Coronary artery (tissue), 2 donors: ENCODE results near the gene PLA2G1B.

Experiments used
- DNase-seq: peaks from one replicate; pipeline ENCODE4 v3.0.0-alpha.2; 2017; ENCODE audit warnings: low spot score
- H3K27ac ChIP-seq, 2 donors: fragments of 200-600 bp; sonication (generic); one replicate each; pipeline ENCODE4 v1.5.1; 2016 to 2019
- H3K4me3 ChIP-seq: fragments of 200-600 bp; sonication (generic); 2 replicates; pipeline ENCODE4 v1.5.1; 2016; ENCODE audit warnings: mild to moderate bottlenecking, moderate library complexity
- TF ChIP-seq, protein P1 (sequence below): fragments of 200-600 bp; sonication (generic); IDR thresholded peaks from one replicate; pipeline ENCODE4 v1.5.1; 2019; ENCODE audit warnings: antibody characterized with exemption

PLA2G1B gene

DNA sequence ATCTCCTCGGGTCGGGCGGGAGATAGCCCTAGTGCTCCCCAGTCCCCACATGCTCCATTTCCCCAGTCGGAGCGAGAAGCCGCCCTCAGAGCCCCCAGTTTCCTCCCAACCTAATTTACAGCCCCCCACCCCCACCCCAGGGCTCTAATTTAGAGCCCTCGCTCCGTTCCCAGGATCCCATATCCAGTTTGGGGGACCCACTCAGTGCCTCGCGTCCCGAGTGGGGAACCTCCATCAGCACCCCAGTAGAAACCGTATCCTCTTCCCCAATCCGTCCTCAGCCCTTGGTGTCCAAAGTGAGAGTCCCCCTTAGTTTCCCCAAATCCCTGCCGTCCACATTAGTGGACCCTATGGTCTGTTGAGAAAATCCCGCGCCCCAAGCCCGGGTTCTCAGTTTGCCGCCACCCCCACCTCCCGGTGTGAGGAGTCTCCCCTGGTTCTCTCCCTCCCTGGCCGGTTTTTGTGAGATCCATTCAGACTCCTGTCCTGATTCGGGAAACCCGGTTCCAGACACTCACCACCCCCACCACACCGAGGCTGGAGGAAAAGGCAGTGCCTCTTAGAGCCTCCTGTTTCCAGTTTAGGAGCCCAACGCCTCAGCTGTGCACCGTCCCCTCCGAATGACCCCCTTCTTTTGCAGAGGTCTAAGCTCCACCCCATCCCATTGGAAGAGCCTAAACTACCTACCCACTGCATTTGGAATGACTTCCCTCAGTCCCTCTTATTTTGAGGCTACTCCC lies 42.2 kb upstream of the PLA2G1B start:
- peak overlapping the region; percentile 72 for H3K4me3 ChIP-seq
- DNase-seq, result no peak
- H3K27ac ChIP-seq, result no peak overlapping the region
- TF ChIP-seq, protein P1, sequence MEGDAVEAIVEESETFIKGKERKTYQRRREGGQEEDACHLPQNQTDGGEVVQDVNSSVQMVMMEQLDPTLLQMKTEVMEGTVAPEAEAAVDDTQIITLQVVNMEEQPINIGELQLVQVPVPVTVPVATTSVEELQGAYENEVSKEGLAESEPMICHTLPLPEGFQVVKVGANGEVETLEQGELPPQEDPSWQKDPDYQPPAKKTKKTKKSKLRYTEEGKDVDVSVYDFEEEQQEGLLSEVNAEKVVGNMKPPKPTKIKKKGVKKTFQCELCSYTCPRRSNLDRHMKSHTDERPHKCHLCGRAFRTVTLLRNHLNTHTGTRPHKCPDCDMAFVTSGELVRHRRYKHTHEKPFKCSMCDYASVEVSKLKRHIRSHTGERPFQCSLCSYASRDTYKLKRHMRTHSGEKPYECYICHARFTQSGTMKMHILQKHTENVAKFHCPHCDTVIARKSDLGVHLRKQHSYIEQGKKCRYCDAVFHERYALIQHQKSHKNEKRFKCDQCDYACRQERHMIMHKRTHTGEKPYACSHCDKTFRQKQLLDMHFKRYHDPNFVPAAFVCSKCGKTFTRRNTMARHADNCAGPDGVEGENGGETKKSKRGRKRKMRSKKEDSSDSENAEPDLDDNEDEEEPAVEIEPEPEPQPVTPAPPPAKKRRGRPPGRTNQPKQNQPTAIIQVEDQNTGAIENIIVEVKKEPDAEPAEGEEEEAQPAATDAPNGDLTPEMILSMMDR, result no peak

DNA sequence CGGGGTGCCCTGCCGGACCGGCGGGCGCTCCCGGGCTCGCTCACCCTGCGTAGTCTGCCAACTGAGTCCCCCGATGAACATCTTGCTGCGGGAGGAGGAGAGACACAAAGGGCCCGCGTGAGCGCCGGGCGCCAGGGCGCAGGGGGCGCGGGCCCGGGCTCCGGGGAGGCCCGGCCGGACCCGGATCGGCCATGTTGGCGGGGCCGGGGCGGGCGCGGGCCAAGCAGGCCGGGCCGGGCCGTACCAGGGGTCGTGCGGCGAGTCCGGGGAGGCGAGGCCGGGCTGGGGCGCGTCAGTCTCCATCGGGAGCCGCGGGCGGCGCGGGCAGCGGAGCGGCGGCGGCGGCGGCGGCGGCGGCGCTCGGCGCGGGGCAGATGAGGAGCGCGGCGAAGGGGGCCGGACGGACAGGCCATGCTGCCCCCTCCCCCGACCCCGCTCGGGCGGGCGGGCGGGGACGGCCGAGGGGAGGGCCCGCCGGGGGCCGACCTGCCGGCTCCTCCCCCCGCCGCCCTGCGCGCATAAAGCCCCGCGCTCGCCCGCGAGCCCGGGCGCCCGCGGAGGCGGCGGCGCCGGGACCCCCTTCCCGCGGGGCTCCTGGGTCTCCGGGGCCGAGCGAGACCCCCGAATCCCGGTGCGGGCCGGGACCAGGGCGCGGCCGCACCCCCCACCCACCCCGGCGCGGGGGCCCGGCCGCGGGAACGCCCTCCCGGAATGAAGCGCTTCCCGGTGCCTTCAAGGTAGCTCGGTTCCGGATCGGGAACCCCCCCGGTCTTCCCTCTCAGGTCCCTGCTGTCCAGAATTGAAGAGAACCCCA lies 41.4 kb upstream of the PLA2G1B start, which contains the start of gene MSI1:
MSI1 (minus strand) TSS at position 376 of the 814 bp plus-strand sequence; CDS start at position 303, 73 bp downstream.
- no peak for DNase-seq
- Histone ChIP-seq H3K27ac (no peak within 1 kb of the TSS), H3K4me3 (peak within 1 kb of the TSS; percentile 72)
- TF ChIP-seq, protein P1, result no peak

DNA sequence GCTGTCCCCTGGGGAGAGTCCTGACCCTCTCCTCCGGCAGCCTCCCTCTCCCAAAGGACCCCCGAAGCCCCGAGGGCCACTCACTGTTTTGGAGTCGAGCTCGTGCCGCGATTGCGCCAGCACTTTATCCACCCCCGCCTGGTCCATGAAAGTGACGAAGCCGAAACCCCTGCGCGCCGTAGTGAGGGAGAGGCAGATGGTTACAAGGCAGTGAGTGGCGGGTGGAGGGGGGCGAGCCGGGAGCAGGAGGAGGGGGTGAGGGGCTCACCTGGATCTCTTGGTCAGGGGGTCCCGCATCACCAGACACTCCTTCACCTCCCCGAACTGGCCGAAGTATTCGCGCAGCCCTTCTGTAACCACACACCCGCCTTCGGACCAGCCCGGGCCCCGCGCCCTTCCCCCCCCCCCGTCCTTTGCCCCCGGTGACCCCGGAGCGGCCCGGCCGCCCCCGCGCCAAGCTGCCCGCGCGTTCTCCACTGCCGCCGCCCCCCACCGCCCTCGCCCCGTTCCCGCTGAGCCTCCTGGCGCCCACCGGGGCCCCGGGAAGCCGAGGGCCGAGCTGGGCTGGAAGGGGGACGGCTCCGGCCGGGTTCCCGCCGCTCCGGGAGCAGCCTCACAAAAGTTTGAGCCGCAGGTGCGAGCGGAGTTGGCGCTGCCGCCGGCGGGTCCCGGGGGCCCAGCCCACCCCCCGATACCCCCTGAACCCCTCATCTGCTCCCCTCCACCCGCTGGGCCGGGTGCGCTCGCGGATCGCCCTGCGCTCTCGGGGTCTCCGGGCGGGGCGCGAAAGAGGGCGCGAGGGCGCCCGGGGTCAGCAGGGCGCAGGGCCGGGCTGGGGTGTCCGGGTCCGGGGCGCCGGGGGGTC lies 40.6 kb upstream of the PLA2G1B start:
- Histone ChIP-seq H3K4me3 (peak overlapping the region; percentile 72), H3K27ac (no peak overlapping the region)
- TF ChIP-seq, protein P1, result no peak
- no peak for DNase-seq

DNA sequence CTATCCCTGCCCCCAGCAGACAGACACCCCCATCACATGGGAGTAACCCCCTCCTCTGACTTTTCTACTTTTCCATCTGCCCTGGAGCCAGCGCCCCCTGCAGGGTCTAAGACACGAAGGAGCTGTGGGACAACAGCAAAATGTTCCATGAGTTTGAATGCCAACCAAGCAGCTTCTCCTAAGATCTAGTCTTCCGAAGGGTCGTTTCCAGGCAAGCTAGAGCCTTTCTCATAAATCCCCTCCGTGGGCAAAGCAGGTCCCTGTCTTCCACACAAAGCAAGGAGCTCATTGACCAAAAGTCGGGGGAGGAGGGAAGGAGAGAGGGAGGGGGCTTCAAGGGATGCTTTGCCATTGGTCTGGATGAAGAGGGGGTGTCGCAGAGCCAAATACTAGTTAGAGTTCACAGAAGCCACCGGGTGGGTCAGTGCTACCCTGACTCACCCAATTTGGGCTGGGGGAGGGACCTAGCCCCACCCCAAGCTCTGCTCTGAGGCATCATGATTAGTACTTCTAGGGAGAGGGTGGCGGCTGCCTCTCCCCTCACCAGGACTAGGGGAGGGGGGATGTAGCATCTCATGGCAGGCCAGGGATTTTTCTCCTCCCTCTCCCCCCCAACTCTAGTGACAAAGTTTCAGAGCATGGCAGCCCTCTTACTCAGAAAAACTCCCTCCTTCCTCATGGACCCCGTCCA lies 39.8 kb upstream of the PLA2G1B start:
- H3K27ac ChIP-seq, result no peak overlapping the region
- TF ChIP-seq, protein P1, result no peak

DNA sequence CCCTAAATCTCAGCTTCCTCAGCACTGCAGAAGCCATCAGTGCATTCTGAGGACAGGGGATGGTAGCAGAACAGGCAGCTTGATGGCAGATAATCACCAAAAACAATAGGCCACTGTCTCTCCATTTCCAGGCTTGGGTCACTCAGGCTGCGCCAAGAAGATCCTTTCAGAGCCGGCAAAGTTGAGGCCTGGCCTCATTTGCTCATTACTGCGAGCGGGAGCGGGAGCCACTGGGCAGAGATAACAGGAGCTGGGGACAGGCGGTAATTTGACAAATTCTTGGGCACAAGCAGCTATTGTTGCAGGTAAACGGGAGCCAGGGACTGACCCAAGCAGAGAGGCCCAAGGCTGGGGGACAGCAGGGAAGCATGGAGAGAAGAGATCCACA lies 39.3 kb upstream of the PLA2G1B start:
- DNase-seq, result no peak

More for the DNA sequence above, 39.8 kb upstream of the PLA2G1B start:
- DNase-seq, result no peak
- H3K4me3 ChIP-seq, result peak overlapping the region; percentile 72

DNA sequence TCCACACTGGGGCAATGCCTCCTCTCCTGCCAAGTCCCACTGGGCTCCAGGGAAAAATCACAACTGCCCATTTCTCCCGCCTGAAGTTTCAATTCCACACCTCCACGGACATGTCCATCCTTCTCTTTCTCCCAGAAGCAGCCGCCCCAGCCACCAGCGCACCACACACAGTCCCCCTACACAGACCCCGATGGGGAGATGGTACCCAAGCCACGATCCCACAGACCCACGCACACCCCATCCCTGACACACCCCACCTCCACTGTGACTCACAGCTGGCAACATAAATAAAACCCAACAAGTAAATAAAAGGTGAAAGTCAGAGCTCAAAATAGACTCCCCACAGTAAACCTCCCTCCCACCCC lies 38.7 kb upstream of the PLA2G1B start:
- TF ChIP-seq, protein P1, result no peak
- Histone ChIP-seq H3K4me3 (no peak overlapping the region), H3K27ac (no peak overlapping the region)
- no peak for DNase-seq

More for the DNA sequence above, 39.3 kb upstream of the PLA2G1B start:
- Histone ChIP-seq H3K4me3 (no peak overlapping the region), H3K27ac (no peak overlapping the region)
- TF ChIP-seq, protein P1, result no peak
